Panc1 (cell line): ENCODE results near the gene AGBL4. TPM values are rescaled to one million over a fixed set of nuclear protein-coding genes. Genes with fewer than 3 reads are reported as not detected.

Experiments used
- ATAC-seq: fragments of 200-7000 bp; cut with Tn5 transposase; 2 replicates; pipeline ENCODE4 v1.9.1; 2020; ENCODE audit warnings: mild to moderate bottlenecking, moderate library complexity
- BruUV-seq: library from RNA; stranded (reverse); fragments of 400-500 nt; replicated peaks from 2 replicates; lab custom pipeline; 2021; lab: Mats Ljungman, UMichigan
- CTCF ChIA-PET: fragments of 300-600 bp; sonication (Branson Sonifier 250); formaldehyde crosslinking; loops from one replicate; lab custom pipeline; 2022; ENCODE audit warnings: antibody characterized with exemption; lab: Charles Lee
- POLR2A ChIA-PET: fragments of 300-600 bp; sonication (Branson Sonifier 250); formaldehyde crosslinking; loops from one replicate; lab custom pipeline; 2022; ENCODE audit warnings: antibody characterized with exemption; lab: Charles Lee
- DNase-seq: peaks from one replicate; pipeline ENCODE4 v3.0.0-alpha.2; 2010; ENCODE audit warnings: low read depth, low spot score
- H3K27ac ChIP-seq: 2 replicates; pipeline ENCODE4 v1.5.1; 2011; ENCODE audit warnings: mild to moderate bottlenecking, low read length, inconsistent platforms
- H3K27me3 ChIP-seq: fragments of 200-500 bp; sonication (Bioruptor generic); 2 replicates; pipeline ENCODE4 v1.6.0; 2014; ENCODE audit warnings: low read length, inconsistent platforms; ENCODE audit not compliant: control insufficient read depth, insufficient read depth
- H3K36me3 ChIP-seq: fragments of 200-500 bp; sonication (Bioruptor generic); 2 replicates; pipeline ENCODE4 v1.5.1; 2014; ENCODE audit warnings: inconsistent platforms, mild to moderate bottlenecking, low read length, moderate library complexity; ENCODE audit not compliant: control insufficient read depth, insufficient read depth
- H3K4me1 ChIP-seq: 2 replicates; pipeline ENCODE4 v1.5.1; 2011; ENCODE audit warnings: inconsistent platforms, mild to moderate bottlenecking, low read length, moderate library complexity; ENCODE audit not compliant: control insufficient read depth, insufficient read depth
- H3K4me3 ChIP-seq, 2 experiments: 2 replicates each; pipeline ENCODE4 v1.5.1; 2011 to 2012; ENCODE audit warnings: low read depth in 2 of 2, low read length in 2 of 2, mild to moderate bottlenecking in 2 of 2, inconsistent platforms in 1 of 2, moderate library complexity in 1 of 2
- H3K9me3 ChIP-seq: fragments of 200-500 bp; sonication (Bioruptor generic); 2 replicates; pipeline ENCODE4 v1.5.1; 2014; ENCODE audit warnings: low read depth, mild to moderate bottlenecking, inconsistent platforms, low read length, moderate library complexity; ENCODE audit not compliant: control insufficient read depth, insufficient read depth
- POLR2AphosphoS5 ChIP-seq: IDR thresholded peaks from 2 replicates; pipeline ENCODE4 v1.6.1; 2012; ENCODE audit warnings: mild to moderate bottlenecking, low read depth, low read length, moderate library complexity
- SIN3A ChIP-seq: IDR thresholded peaks from 2 replicates; pipeline ENCODE4 v1.6.1; 2012; ENCODE audit warnings: low read depth, mild to moderate bottlenecking, low read length, moderate library complexity, borderline replicate concordance; ENCODE audit not compliant: insufficient read depth
- TCF7L2 ChIP-seq: IDR thresholded peaks from 2 replicates; pipeline ENCODE4 v1.6.1; 2011; ENCODE audit warnings: mild to moderate bottlenecking, low read depth, low read length, inconsistent platforms
- in situ Hi-C: cut with HindIII; loops from 2 replicates; pipeline ENCODE4 v1.10.0; 2016; ENCODE audit warnings: low sequenced_read_pairs, low pct_unique_long_range_greater_than_20kb
- intact Hi-C: fragments of 100-400 bp; cut with micrococcal nuclease; formaldehyde crosslinking; loops from one replicate; pipeline ENCODE4 v1.10.0; 2022; ENCODE audit not compliant: unreplicated experiment
- total RNA-seq: library from RNA; stranded (reverse); gene quantifications from one replicate; pipeline ENCODE4 v1.2.1, GENCODE V29; 2021; ENCODE audit not compliant: unreplicated experiment
- TF ChIP-seq, protein P1 (sequence below): fragments of 450-650 bp; IDR thresholded peaks from 2 replicates; pipeline ENCODE4 v1.5.1; 2017; ENCODE audit warnings: mild to moderate bottlenecking
- TF ChIP-seq, protein P2 (sequence below), 2 experiments: IDR thresholded peaks; 2 replicates each; pipeline ENCODE4 v1.6.1; 2011 to 2012; ENCODE audit warnings: low read depth in 2 of 2, control low read depth in 1 of 2, low read length in 1 of 2, mild to moderate bottlenecking in 1 of 2, moderate library complexity in 1 of 2; ENCODE audit not compliant: insufficient read depth in 1 of 2

AGBL4 gene
- total RNA-seq, 1 experiment from 2014 or later, result not detected

DNA sequence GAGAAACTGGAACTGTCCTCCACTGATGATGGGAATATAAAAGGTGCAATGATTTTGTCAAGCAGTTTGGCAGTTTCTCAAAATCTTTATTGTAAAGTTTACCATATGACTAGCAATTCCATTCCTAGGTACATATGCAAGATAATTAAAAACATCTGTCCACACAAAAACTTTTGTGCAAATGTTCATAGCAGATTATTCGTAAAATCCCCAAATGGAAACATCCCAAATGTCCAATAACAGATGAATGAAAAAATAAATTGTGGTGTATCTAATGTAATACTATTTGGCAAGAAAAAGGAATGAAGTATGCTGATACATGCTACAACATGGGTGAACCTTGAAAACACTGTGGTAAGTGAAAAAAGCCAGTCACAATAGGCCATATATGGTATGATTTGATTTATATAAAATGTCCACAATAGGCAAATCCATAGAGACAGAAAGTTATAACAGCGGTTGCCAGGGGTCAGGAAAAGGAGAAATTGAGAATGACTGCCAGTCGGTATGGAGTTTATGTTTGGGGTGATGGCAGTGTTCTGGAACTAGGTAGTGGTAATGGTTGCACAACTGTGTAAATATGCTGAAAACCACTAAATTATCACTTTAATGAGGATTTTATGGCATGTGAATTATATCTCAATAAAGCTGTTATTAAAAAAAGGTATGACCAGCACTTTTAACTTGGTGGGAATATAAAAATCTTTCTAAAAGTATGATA is 1165.4 kb downstream of the AGBL4 start:
- Histone ChIP-seq H3K36me3 (no peaks in the 10 kb centered on the region), H3K27me3 (no peaks in the 10 kb centered on the region), H3K27ac (no peak overlapping the region), H3K4me3 (no peak overlapping the region), H3K9me3 (peaks cover 3% of the 10 kb centered on the region; the same call in 1 of the 2 replicates), H3K4me1 (no peaks in the 10 kb centered on the region)
- in situ Hi-C loops (no loop called here), intact Hi-C loops (no loop called here)
- DNase-seq (no peak), ATAC-seq (no peak)
- BruUV-seq, result no TSS peak
- TF ChIP-seq POLR2AphosphoS5, result no peak
- TF ChIP-seq SIN3A, result no peak
- TF ChIP-seq, protein P1, sequence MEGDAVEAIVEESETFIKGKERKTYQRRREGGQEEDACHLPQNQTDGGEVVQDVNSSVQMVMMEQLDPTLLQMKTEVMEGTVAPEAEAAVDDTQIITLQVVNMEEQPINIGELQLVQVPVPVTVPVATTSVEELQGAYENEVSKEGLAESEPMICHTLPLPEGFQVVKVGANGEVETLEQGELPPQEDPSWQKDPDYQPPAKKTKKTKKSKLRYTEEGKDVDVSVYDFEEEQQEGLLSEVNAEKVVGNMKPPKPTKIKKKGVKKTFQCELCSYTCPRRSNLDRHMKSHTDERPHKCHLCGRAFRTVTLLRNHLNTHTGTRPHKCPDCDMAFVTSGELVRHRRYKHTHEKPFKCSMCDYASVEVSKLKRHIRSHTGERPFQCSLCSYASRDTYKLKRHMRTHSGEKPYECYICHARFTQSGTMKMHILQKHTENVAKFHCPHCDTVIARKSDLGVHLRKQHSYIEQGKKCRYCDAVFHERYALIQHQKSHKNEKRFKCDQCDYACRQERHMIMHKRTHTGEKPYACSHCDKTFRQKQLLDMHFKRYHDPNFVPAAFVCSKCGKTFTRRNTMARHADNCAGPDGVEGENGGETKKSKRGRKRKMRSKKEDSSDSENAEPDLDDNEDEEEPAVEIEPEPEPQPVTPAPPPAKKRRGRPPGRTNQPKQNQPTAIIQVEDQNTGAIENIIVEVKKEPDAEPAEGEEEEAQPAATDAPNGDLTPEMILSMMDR, result no peak
- TF ChIP-seq TCF7L2, result no peak
- TF ChIP-seq, protein P2, sequence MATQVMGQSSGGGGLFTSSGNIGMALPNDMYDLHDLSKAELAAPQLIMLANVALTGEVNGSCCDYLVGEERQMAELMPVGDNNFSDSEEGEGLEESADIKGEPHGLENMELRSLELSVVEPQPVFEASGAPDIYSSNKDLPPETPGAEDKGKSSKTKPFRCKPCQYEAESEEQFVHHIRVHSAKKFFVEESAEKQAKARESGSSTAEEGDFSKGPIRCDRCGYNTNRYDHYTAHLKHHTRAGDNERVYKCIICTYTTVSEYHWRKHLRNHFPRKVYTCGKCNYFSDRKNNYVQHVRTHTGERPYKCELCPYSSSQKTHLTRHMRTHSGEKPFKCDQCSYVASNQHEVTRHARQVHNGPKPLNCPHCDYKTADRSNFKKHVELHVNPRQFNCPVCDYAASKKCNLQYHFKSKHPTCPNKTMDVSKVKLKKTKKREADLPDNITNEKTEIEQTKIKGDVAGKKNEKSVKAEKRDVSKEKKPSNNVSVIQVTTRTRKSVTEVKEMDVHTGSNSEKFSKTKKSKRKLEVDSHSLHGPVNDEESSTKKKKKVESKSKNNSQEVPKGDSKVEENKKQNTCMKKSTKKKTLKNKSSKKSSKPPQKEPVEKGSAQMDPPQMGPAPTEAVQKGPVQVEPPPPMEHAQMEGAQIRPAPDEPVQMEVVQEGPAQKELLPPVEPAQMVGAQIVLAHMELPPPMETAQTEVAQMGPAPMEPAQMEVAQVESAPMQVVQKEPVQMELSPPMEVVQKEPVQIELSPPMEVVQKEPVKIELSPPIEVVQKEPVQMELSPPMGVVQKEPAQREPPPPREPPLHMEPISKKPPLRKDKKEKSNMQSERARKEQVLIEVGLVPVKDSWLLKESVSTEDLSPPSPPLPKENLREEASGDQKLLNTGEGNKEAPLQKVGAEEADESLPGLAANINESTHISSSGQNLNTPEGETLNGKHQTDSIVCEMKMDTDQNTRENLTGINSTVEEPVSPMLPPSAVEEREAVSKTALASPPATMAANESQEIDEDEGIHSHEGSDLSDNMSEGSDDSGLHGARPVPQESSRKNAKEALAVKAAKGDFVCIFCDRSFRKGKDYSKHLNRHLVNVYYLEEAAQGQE (IDR thresholded peaks at IDR 0.05; ENCODE audit: insufficient read depth in 1 of 2, low read depth in 2 of 2, low read length in 1 of 2), result no peak
- CTCF ChIA-PET, result no interaction called here
- POLR2A ChIA-PET, result no interaction called here

DNA sequence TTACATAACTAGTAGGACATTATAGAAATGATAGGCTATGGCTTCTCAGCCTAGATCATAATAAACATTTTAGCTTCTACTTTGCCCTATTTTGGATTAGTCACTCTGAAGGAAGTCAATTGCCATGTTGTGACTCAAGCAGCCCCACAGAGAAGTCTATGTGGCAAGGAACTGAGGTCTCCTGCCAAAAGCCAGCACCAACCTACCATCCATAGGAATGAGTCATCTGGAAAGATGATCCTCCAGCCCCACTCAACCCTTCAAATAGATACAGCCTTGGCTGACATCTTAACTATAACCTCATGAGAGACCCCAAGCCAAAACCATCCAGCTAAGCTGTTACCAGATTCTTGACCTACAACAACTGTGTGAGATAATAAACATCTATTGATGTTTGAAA is 1170.7 kb downstream of the AGBL4 start:
- TF ChIP-seq, protein P1, result no peak
- TF ChIP-seq, protein P2 (IDR thresholded peaks at IDR 0.05; ENCODE audit: insufficient read depth in 1 of 2, low read depth in 2 of 2, low read length in 1 of 2), result no peak
- TF ChIP-seq SIN3A, result no peak
- no peak for TF ChIP-seq POLR2AphosphoS5
- CTCF ChIA-PET, result no interaction called here
- Histone ChIP-seq H3K27me3 (no peaks in the 10 kb centered on the region), H3K9me3 (no peaks in the 10 kb centered on the region), H3K4me1 (no peaks in the 10 kb centered on the region), H3K4me3 (no peak overlapping the region), H3K36me3 (no peaks in the 10 kb centered on the region), H3K27ac (no peak overlapping the region)
- intact Hi-C loops (no loop called here), in situ Hi-C loops (no loop called here)
- POLR2A ChIA-PET, result no interaction called here
- ATAC-seq (no peak), DNase-seq (no peak)
- no TSS peak for BruUV-seq
